HEK293 (cell line): Measurements from ENCODE around the gene RPL26.

Experiments
- PBX3 ChIP-seq: sonication (generic); formaldehyde crosslinking; IDR thresholded peaks from 2 replicates; pipeline ENCODE4 v1.8.1; 2022; ENCODE audit warnings: mild to moderate bottlenecking, moderate library complexity, missing genetic modification reagents
- ZFP37 ChIP-seq: fragments of 450-650 bp; formaldehyde crosslinking; IDR thresholded peaks from 2 replicates; pipeline ENCODE4 v1.5.1; 2016; ENCODE audit warnings: missing biosample characterization, missing genetic modification characterization
- ZNF138 ChIP-seq: fragments of 450-650 bp; formaldehyde crosslinking; IDR thresholded peaks from 2 replicates; pipeline ENCODE4 v1.5.1; 2016; ENCODE audit warnings: missing biosample characterization, missing genetic modification characterization, borderline replicate concordance
- ZNF174 ChIP-seq: fragments of 450-650 bp; formaldehyde crosslinking; IDR thresholded peaks from 2 replicates; pipeline ENCODE4 v1.5.0; 2017; ENCODE audit warnings: missing biosample characterization, mild to moderate bottlenecking, missing genetic modification characterization
- ZNF175 ChIP-seq: fragments of 450-650 bp; formaldehyde crosslinking; IDR thresholded peaks from 2 replicates; pipeline ENCODE4 v1.5.1; 2016; ENCODE audit warnings: missing biosample characterization, missing genetic modification characterization
- ZNF560 ChIP-seq: fragments of 450-650 bp; formaldehyde crosslinking; IDR thresholded peaks from 2 replicates; pipeline ENCODE4 v1.5.1; 2017; ENCODE audit warnings: missing biosample characterization, missing genetic modification characterization, borderline replicate concordance
- ZNF76 ChIP-seq: fragments of 450-650 bp; formaldehyde crosslinking; IDR thresholded peaks from 2 replicates; pipeline ENCODE4; 2016; ENCODE audit warnings: low read depth, missing biosample characterization, missing genetic modification characterization, borderline replicate concordance
- TF ChIP-seq, protein P1 (sequence below): fragments of 450-650 bp; formaldehyde crosslinking; IDR thresholded peaks from 2 replicates; pipeline ENCODE4 v1.5.1; 2016; ENCODE audit warnings: missing biosample characterization, missing genetic modification characterization
- TF ChIP-seq, protein P2 (sequence below): fragments of 450-650 bp; formaldehyde crosslinking; IDR thresholded peaks from 2 replicates; pipeline ENCODE4 v1.5.1; 2016; ENCODE audit warnings: missing biosample characterization, missing genetic modification characterization

DNA sequence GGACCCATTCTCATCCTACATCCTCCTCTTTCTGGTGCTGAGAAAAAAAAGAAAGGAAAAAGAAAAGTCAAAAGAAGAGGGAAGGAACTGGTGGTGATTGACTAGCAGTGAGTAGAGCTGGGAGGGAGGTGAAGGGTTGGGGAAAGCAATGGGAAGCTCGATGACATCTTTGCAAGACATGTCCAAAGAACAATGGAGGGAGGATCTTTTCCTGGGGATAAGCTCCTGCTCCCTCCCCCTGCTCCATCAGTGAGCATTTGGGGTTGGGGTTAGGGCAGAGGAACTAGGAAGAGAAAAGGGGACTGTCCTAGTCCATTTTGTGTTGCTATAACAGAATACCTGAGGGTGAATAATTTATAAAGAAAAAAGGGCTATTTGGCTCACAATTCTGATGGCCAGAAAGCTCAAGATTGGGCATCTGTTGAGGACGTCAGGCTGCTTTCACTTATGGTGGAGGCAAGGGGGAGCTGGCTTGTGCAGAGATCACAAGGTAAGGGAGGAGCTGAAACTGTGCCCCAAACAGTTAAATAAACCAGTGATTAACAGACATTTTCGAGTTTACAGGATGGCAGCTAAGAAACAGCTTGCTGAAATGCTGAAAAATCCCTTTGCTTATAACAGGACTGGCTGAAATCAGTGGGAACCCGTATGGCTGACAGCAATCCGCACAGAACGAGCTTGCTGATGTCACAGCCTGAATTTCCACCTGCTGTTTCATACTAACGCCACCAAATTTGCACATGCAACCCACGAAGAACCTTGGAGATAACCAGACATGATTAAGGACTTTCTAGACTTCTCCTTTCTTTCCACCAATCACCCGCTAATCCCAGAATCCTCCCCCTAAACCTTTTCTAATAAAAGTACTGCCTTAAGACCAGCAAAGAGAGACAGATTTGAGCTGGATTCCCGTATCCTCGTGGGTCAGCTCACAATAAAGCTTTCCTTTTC is 44.9 kb downstream of the RPL26 start:
- TF ChIP-seq ZFP37 (no peak), ZNF138 (tag by site-specific recombination) (no peak), ZNF175 (no peak), ZNF76 (no peak), ZNF560 (tag by site-specific recombination) (no peak), PBX3 (CRISPR knock-in tag) (no peak), ZNF174 (tag by site-specific recombination) (no peak)
- TF ChIP-seq, protein P1, sequence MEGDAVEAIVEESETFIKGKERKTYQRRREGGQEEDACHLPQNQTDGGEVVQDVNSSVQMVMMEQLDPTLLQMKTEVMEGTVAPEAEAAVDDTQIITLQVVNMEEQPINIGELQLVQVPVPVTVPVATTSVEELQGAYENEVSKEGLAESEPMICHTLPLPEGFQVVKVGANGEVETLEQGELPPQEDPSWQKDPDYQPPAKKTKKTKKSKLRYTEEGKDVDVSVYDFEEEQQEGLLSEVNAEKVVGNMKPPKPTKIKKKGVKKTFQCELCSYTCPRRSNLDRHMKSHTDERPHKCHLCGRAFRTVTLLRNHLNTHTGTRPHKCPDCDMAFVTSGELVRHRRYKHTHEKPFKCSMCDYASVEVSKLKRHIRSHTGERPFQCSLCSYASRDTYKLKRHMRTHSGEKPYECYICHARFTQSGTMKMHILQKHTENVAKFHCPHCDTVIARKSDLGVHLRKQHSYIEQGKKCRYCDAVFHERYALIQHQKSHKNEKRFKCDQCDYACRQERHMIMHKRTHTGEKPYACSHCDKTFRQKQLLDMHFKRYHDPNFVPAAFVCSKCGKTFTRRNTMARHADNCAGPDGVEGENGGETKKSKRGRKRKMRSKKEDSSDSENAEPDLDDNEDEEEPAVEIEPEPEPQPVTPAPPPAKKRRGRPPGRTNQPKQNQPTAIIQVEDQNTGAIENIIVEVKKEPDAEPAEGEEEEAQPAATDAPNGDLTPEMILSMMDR (tag by site-specific recombination), result no peak
- TF ChIP-seq, protein P2, sequence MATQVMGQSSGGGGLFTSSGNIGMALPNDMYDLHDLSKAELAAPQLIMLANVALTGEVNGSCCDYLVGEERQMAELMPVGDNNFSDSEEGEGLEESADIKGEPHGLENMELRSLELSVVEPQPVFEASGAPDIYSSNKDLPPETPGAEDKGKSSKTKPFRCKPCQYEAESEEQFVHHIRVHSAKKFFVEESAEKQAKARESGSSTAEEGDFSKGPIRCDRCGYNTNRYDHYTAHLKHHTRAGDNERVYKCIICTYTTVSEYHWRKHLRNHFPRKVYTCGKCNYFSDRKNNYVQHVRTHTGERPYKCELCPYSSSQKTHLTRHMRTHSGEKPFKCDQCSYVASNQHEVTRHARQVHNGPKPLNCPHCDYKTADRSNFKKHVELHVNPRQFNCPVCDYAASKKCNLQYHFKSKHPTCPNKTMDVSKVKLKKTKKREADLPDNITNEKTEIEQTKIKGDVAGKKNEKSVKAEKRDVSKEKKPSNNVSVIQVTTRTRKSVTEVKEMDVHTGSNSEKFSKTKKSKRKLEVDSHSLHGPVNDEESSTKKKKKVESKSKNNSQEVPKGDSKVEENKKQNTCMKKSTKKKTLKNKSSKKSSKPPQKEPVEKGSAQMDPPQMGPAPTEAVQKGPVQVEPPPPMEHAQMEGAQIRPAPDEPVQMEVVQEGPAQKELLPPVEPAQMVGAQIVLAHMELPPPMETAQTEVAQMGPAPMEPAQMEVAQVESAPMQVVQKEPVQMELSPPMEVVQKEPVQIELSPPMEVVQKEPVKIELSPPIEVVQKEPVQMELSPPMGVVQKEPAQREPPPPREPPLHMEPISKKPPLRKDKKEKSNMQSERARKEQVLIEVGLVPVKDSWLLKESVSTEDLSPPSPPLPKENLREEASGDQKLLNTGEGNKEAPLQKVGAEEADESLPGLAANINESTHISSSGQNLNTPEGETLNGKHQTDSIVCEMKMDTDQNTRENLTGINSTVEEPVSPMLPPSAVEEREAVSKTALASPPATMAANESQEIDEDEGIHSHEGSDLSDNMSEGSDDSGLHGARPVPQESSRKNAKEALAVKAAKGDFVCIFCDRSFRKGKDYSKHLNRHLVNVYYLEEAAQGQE, result no peak
